A549 (cell line): ENCODE data around the gene CCDC14. TPM values are rescaled to one million over a fixed set of nuclear protein-coding genes. Genes with fewer than 3 reads are reported as not detected.

Source experiments
- ATAC-seq, 2 experiments: fragments of 200-7000 bp in 1 of 2; fragments of >200 bp in 1 of 2; cut with Nextera tagmentation in 1 of 2; cut with Tn5 transposase in 1 of 2; 3 replicates each; pipeline versions ENCODE4 v1.8.0 to v1.9.1; 2018 to 2020; ENCODE audit warnings: mild to moderate bottlenecking in 1 of 2, moderate library complexity in 1 of 2
- CTCF ChIA-PET: fragments of 300-600 bp; sonication (Branson Sonifier 250); formaldehyde crosslinking; extraction: SDS; loops from one replicate; lab custom pipeline; 2021; ENCODE audit warnings: antibody characterized with exemption, inconsistent platforms; lab: Yijun Ruan, JAX
- POLR2A ChIA-PET: fragments of 350-600 bp; formaldehyde crosslinking; extraction: SDS; loops from one replicate; lab custom pipeline; 2021; ENCODE audit warnings: antibody characterized with exemption, inconsistent platforms; lab: Yijun Ruan, JAX
- DNase-seq, 2 experiments: peaks; one replicate each; pipeline versions ENCODE4 v3.0.0 to v3.0.0-alpha.2; 2011 to 2016; ENCODE audit warnings: low read depth in 1 of 2, low spot score in 1 of 2
- FAIRE-seq: peaks from 2 replicates; lab custom pipeline; 2011; peaks lifted over from hg19 to GRCh38; lab: Jason Lieb, UNC
- H3K27ac ChIP-seq, 2 experiments: fragments of >200 bp; sonication (Bioruptor Twin); formaldehyde crosslinking; 3 replicates each; pipeline ENCODE4 v1.5.1; 2016 to 2017
- H3K4me1 ChIP-seq: fragments of >200 bp; sonication (Bioruptor Twin); formaldehyde crosslinking; 3 replicates; pipeline ENCODE4 v1.6.1; 2016
- H3K4me2 ChIP-seq: fragments of >200 bp; sonication (Bioruptor Twin); formaldehyde crosslinking; 3 replicates; pipeline ENCODE4 v1.6.1; 2016
- H3K4me3 ChIP-seq: fragments of >200 bp; sonication (Bioruptor Twin); formaldehyde crosslinking; 3 replicates; pipeline ENCODE4 v1.5.1; 2016
- H3K9me3 ChIP-seq: fragments of >200 bp; sonication (Bioruptor Twin); formaldehyde crosslinking; 3 replicates; pipeline ENCODE4 v1.6.1; 2016
- BHLHE40 ChIP-seq: IDR thresholded peaks from 2 replicates; pipeline ENCODE4 v1.6.1; 2012; ENCODE audit warnings: low read depth, low read length, inconsistent platforms
- CBX2 ChIP-seq: fragments of 200-600 bp; sonication (generic); IDR thresholded peaks from 2 replicates; pipeline ENCODE4 v1.6.1; 2016; ENCODE audit warnings: low read depth, mild to moderate bottlenecking, borderline replicate concordance
- CBX8 ChIP-seq: fragments of 200-600 bp; sonication (generic); IDR thresholded peaks from 2 replicates; pipeline ENCODE4 v1.6.1; 2016
- CEBPB ChIP-seq, 2 experiments: fragments of >200 bp in 1 of 2; sonication (Bioruptor Twin) in 1 of 2; formaldehyde crosslinking in 1 of 2; IDR thresholded peaks; 2 replicates each; pipeline ENCODE4 v1.6.1; 2012 to 2016
- CTCF ChIP-seq: fragments of >200 bp; sonication (Bioruptor Twin); formaldehyde crosslinking; IDR thresholded peaks from 3 replicates; pipeline ENCODE4 v1.5.1; 2016
- E2F6 ChIP-seq: IDR thresholded peaks from 2 replicates; pipeline ENCODE4 v1.6.1; 2012; ENCODE audit warnings: low read depth, borderline replicate concordance
- EHF ChIP-seq: fragments of 250-450 bp; sonication (Bioruptor Pico); IDR thresholded peaks from 2 replicates; pipeline ENCODE4 v1.5.0; 2020; ENCODE audit warnings: mild to moderate bottlenecking
- EP300 ChIP-seq, 2 experiments: fragments of >200 bp; sonication (Bioruptor Twin); formaldehyde crosslinking; IDR thresholded peaks; 2 replicates in 1 of 2; 3 replicates in 1 of 2; pipeline ENCODE4 v1.6.1; 2016 to 2017
- ESRRA ChIP-seq: fragments of 150-350 bp; IDR thresholded peaks from 2 replicates; pipeline ENCODE4 v1.6.1; 2014; ENCODE audit warnings: mild to moderate bottlenecking, low read length, borderline replicate concordance
- FOSB ChIP-seq: fragments of 250-450 bp; sonication (Bioruptor Pico); IDR thresholded peaks from 2 replicates; pipeline ENCODE4 v1.5.0; 2020; ENCODE audit warnings: mild to moderate bottlenecking, moderate library complexity
- FOSL2 ChIP-seq, 2 experiments: fragments of 450-650 bp in 1 of 2; fragments of >200 bp in 1 of 2; sonication (Bioruptor Twin) in 1 of 2; formaldehyde crosslinking; IDR thresholded peaks; 2 replicates each; pipeline versions ENCODE4 v1.5.0 to v1.6.1; 2016 to 2020; ENCODE audit warnings: mild to moderate bottlenecking in 1 of 2, moderate library complexity in 1 of 2
- HDAC2 ChIP-seq: fragments of 200-600 bp; sonication (generic); IDR thresholded peaks from 2 replicates; pipeline ENCODE4 v1.6.1; 2016
- HEYL ChIP-seq: fragments of 250-450 bp; sonication (Bioruptor Pico); IDR thresholded peaks from 2 replicates; pipeline ENCODE4 v1.8.0; 2021; ENCODE audit warnings: mild to moderate bottlenecking, moderate library complexity
- HOXB13 ChIP-seq: fragments of 250-450 bp; sonication (Bioruptor Pico); IDR thresholded peaks from 2 replicates; pipeline ENCODE4 v1.5.0; 2020; ENCODE audit warnings: low read depth, mild to moderate bottlenecking, moderate library complexity
- HOXB5 ChIP-seq: fragments of 250-450 bp; sonication (Bioruptor Pico); IDR thresholded peaks from 2 replicates; pipeline ENCODE4 v1.5.0; 2020; ENCODE audit warnings: mild to moderate bottlenecking, moderate library complexity
- MAX ChIP-seq: IDR thresholded peaks from 2 replicates; pipeline ENCODE4 v1.6.1; 2012
- NFE2L2 ChIP-seq: fragments of 150-350 bp; conservative IDR thresholded peaks from 2 replicates; pipeline ENCODE4 v1.6.1; 2014; ENCODE audit warnings: low read length
- RAD21 ChIP-seq, 2 experiments: fragments of >200 bp in 1 of 2; sonication (Bioruptor Twin) in 1 of 2; formaldehyde crosslinking in 1 of 2; IDR thresholded peaks in 1 of 2; conservative IDR thresholded peaks in 1 of 2; 2 replicates in 1 of 2; 3 replicates in 1 of 2; pipeline ENCODE4 v1.6.1; 2012 to 2018; ENCODE audit warnings: inconsistent platforms in 1 of 2
- RARB ChIP-seq: fragments of 250-450 bp; sonication (Bioruptor Pico); IDR thresholded peaks from 2 replicates; pipeline ENCODE4 v1.8.0; 2021; ENCODE audit warnings: mild to moderate bottlenecking, moderate library complexity
- REST ChIP-seq: fragments of 200-600 bp; sonication (generic); IDR thresholded peaks from 2 replicates; pipeline ENCODE4 v1.6.1; 2016; ENCODE audit warnings: antibody characterized with exemption, mild to moderate bottlenecking, moderate library complexity
- SMC3 ChIP-seq: fragments of >200 bp; sonication (Bioruptor Twin); formaldehyde crosslinking; IDR thresholded peaks from 3 replicates; pipeline ENCODE4 v1.6.1; 2018; ENCODE audit warnings: inconsistent platforms
- TFCP2L1 ChIP-seq: fragments of 250-450 bp; sonication (Bioruptor Pico); IDR thresholded peaks from 2 replicates; pipeline ENCODE4 v1.5.0; 2021; ENCODE audit warnings: mild to moderate bottlenecking
- USF2 ChIP-seq: fragments of 450-650 bp; IDR thresholded peaks from 2 replicates; pipeline ENCODE4 v1.6.1; 2014; ENCODE audit warnings: antibody characterized with exemption
- ZFP36 ChIP-seq: fragments of 450-650 bp; IDR thresholded peaks from 2 replicates; pipeline ENCODE4 v1.6.1; 2014; ENCODE audit warnings: borderline replicate concordance; ENCODE audit not compliant: partially characterized antibody
- ZSCAN20 ChIP-seq: fragments of 250-450 bp; sonication (Bioruptor Pico); IDR thresholded peaks from 2 replicates; pipeline ENCODE4 v1.8.0; 2022; ENCODE audit warnings: mild to moderate bottlenecking, moderate library complexity
- WGBS: methylation state at CpG from one replicate; pipeline ENCODE4 v1.1.6; 2017; ENCODE audit errors: missing lambda C conversion rate; 5-methylcytosine and 5-hydroxymethylcytosine counted together
- polyA plus RNA-seq, 4 experiments: library from polyadenylated mRNA; depleted of rRNA in 3 of 4; stranded (reverse); fragments of >200 nt; fragmentation: RNase III in 1 of 4; extraction: RNeasy Plus Mini Kit Qiagen cat#74134 plus additional on column Dnase treatment in 1 of 4; gene quantifications; 2 replicates in 3 of 4; 3 replicates in 1 of 4; pipeline ENCODE4 v1.2.3, GENCODE V29; 2011 to 2017

The CCDC14 gene
- polyA plus RNA-seq, 2 of the 4 experiments (the other 2 are of a cell fraction), result 29.3 to 71.4 TPM

- WGBS, result 78% methylated on average over 3 of the region's 4 CpGs
- Histone ChIP-seq H3K4me3 (no peak overlapping the region), H3K9me3 (no peaks in the 10 kb centered on the region), H3K27ac (no peak overlapping the region), H3K4me1 (peaks cover 11% of the 10 kb centered on the region), H3K4me2 (no peak overlapping the region)
- no peak for ATAC-seq
- FAIRE-seq, result no peak
- TF ChIP-seq FOSL2 (IDR thresholded peaks at IDR 0.05) (no peak), FOSL2 (CRISPR knock-in tag; IDR thresholded peaks at IDR 0.05) (no peak), E2F6 (no peak), ZSCAN20 (CRISPR knock-in tag) (no peak), CBX8 (no peak), HOXB13 (no peak), FOSB (CRISPR knock-in tag) (no peak), CTCF (no peak), EP300 (IDR thresholded peaks at IDR 0.05) (no peak), TFCP2L1 (CRISPR knock-in tag) (no peak), CEBPB (IDR thresholded peaks at IDR 0.05) (no peak), NFE2L2 (no peak), ZFP36 (no peak), ESRRA (no peak), CBX2 (no peak), EHF (CRISPR knock-in tag) (no peak), HEYL (CRISPR knock-in tag) (no peak), HOXB5 (CRISPR knock-in tag) (no peak), USF2 (no peak), MAX (no peak), RARB (CRISPR knock-in tag) (no peak)
- CTCF ChIA-PET, result interaction anchor here (1.5 to 1.8 kb wide), 2 partner anchors 132 to 152 kb away, joined by 3 to 4 read pairs; no protein-coding TSS in a partner anchor
- DNase-seq, result no peak
- POLR2A ChIA-PET, result no interaction called here
Measured at GRCh38 chr3:123877965-123878364, 83.1 kb downstream of the CCDC14 start.

GRCh38 chr3:123877466-123877865 lies 83.6 kb downstream of the CCDC14 start:
- Histone ChIP-seq H3K4me3 (no peak overlapping the region), H3K9me3 (no peaks in the 10 kb centered on the region), H3K27ac (no peak overlapping the region), H3K4me1 (peaks cover 11% of the 10 kb centered on the region), H3K4me2 (no peak overlapping the region)
- WGBS, result 83% methylated on average over 4 of the region's 4 CpGs
- DNase-seq (no peak), FAIRE-seq (no peak), ATAC-seq (no peak)
- CTCF ChIA-PET, result interaction anchor here (1.8 kb wide), 1 partner anchor 151 kb away, joined by 4 read pairs; no protein-coding TSS in a partner anchor
- POLR2A ChIA-PET, result no interaction called here
- TF ChIP-seq SMC3 (no peak), BHLHE40 (no peak), EP300 (IDR thresholded peaks at IDR 0.05) (no peak), ZSCAN20 (CRISPR knock-in tag) (no peak), HDAC2 (no peak), HEYL (CRISPR knock-in tag) (no peak)

- ChIA-PET POLR2A (no interaction called here), CTCF (interaction anchor here (1.8 kb wide), 1 partner anchor 151 kb away, joined by 4 read pairs; no protein-coding TSS in a partner anchor)
- no peaks in the 10 kb centered on the region for H3K9me3 ChIP-seq
- no peak for TF ChIP-seq MAX
- no peak for TF ChIP-seq ESRRA
- TF ChIP-seq RAD21 (conservative IDR thresholded peaks at IDR 0.05 in 1 of 2, IDR thresholded peaks at IDR 0.05 in 1 of 2), result peak in 1 of 2 experiments; percentile 20; a peak in 1 of 5 replicates
- 0 out of 3 replicates have a peak, but pooled peaks have one; percentile 24 for TF ChIP-seq CTCF
- no peak for TF ChIP-seq REST
- H3K4me2 ChIP-seq, result no peak overlapping the region
- DNase-seq (no peak), ATAC-seq (peak in 1 of 2 experiments; percentile 52; a peak in 3 of 6 replicates), FAIRE-seq (no peak)
- peaks cover 10% of the 10 kb centered on the region; the same call in 1 of the 3 replicates for H3K4me1 ChIP-seq
- no peak overlapping the region for H3K4me3 ChIP-seq
- H3K27ac ChIP-seq, result no peak overlapping the region
Measured at GRCh38 chr3:123876858-123877257, 84.2 kb downstream of the CCDC14 start.
